Endothelial cell (in vitro differentiated cells): ENCODE measurements around the gene LZTR1. TPM values are rescaled to one million over a fixed set of nuclear protein-coding genes. Genes with fewer than 3 reads are reported as not detected.

Experiments
- DNase-seq: peaks from one replicate; pipeline ENCODE4 v3.0.0; 2021; ENCODE audit warnings: low spot score
- H3K27ac Mint-ChIP-seq: one replicate; pipeline ENCODE4 v1.8.0; 2021; ENCODE audit warnings: mixed read lengths, inconsistent platforms; ENCODE audit not compliant: unreplicated experiment
- H3K27me3 Mint-ChIP-seq: one replicate; pipeline ENCODE4 v1.8.0; 2021; ENCODE audit warnings: mild to moderate bottlenecking, moderate library complexity, mixed read lengths, inconsistent platforms; ENCODE audit not compliant: unreplicated experiment
- H3K36me3 Mint-ChIP-seq: one replicate; pipeline ENCODE4 v1.8.0; 2021; ENCODE audit warnings: mild to moderate bottlenecking, low read depth, mixed read lengths, inconsistent platforms; ENCODE audit not compliant: unreplicated experiment
- H3K4me1 Mint-ChIP-seq: one replicate; pipeline ENCODE4 v1.8.0; 2021; ENCODE audit warnings: mild to moderate bottlenecking, mixed read lengths, inconsistent platforms; ENCODE audit not compliant: unreplicated experiment
- H3K4me3 Mint-ChIP-seq: one replicate; pipeline ENCODE4 v1.8.0; 2021; ENCODE audit warnings: mild to moderate bottlenecking, mixed read lengths, inconsistent platforms; ENCODE audit not compliant: unreplicated experiment
- H3K9me3 Mint-ChIP-seq: one replicate; pipeline ENCODE4 v1.8.0; 2021; ENCODE audit warnings: mixed read lengths, inconsistent platforms; ENCODE audit not compliant: unreplicated experiment
- total RNA-seq: library from RNA; stranded (reverse); fragmentation: NEBNext Ultra II Directional; extraction: Animal tissue kit (Norgen Biotek cat#: 25700); gene quantifications from one replicate; pipeline ENCODE4 v1.2.1, GENCODE V29; 2021; ENCODE audit not compliant: unreplicated experiment
- TF ChIP-seq, protein P1 (sequence below): fragments of 200-600 bp; sonication (generic); IDR thresholded peaks from one replicate; pipeline ENCODE4 v1.5.0; 2021; ENCODE audit warnings: antibody characterized with exemption; ENCODE audit not compliant: unreplicated experiment

LZTR1 gene
- total RNA-seq, 1 donor from 2014 or later, result 113 TPM

DNA sequence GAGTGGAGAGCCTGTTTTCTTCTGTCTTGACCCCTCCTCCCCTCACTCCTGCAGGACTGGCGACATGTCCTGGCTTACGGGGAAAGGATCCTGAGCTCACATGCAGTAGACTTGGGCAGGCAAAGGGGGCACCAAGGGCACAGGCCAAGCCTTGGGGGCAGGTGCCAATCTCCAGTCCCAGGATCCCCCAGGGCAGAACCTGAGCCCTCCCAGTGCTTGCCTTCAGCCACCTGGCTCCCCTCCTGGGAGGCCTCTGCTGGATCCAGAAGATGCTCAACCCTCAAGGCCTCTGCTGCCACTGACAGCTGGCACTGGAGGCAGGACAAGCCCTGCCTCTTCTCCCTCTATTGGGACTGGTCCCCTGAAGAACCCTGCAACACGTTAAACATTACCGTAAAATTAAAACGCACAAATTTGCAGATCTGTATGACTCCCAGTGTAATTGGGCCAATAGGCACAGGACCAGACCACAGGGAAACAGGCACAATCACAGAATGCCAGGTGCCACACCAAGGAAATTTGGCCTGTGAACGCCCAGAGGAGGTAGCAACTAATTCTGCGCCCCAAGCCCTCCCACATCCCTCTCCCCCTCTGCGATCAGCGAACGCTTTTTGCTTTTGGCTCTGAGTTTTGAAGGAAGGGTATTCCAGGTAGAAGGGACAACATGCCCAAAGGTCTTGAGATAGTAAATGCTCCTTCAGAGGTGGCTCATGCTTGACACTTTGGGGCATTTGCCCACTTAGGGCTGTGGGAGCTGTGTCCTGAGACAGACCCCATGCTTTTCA is 967 bp upstream of the LZTR1 start:
- peaks cover 17% of the 10 kb centered on the region for H3K27me3 Mint-ChIP-seq
- TF ChIP-seq, protein P1, sequence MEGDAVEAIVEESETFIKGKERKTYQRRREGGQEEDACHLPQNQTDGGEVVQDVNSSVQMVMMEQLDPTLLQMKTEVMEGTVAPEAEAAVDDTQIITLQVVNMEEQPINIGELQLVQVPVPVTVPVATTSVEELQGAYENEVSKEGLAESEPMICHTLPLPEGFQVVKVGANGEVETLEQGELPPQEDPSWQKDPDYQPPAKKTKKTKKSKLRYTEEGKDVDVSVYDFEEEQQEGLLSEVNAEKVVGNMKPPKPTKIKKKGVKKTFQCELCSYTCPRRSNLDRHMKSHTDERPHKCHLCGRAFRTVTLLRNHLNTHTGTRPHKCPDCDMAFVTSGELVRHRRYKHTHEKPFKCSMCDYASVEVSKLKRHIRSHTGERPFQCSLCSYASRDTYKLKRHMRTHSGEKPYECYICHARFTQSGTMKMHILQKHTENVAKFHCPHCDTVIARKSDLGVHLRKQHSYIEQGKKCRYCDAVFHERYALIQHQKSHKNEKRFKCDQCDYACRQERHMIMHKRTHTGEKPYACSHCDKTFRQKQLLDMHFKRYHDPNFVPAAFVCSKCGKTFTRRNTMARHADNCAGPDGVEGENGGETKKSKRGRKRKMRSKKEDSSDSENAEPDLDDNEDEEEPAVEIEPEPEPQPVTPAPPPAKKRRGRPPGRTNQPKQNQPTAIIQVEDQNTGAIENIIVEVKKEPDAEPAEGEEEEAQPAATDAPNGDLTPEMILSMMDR, result no peak

DNA sequence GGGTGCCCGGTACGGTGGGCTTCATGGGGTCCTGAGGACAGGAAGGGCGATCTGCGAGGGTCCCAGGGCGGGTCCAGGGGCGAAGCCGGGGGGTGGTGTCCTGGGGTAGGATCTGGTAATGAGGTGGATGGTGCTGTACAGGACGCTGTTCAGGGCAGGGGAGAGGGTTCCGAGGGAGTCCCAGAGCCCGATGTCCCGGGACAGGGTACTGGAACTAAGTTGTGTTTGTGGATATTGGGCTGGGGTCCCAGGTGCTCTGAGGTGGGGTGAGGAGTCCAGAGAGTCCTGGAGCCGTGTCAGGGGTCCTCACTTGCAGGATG is 426 bp downstream of the LZTR1 start:
- TF ChIP-seq, protein P1, result no peak
- H3K27ac Mint-ChIP-seq, result peak overlapping the region; percentile 84

More for the DNA sequence above, 967 bp upstream of the LZTR1 start:
- H3K27ac Mint-ChIP-seq, result no peak overlapping the region
- peaks cover under 1% of the 10 kb centered on the region for H3K36me3 Mint-ChIP-seq
- H3K9me3 Mint-ChIP-seq, result no peaks in the 10 kb centered on the region
- no peak for DNase-seq
- H3K4me1 Mint-ChIP-seq, result peaks cover 14% of the 10 kb centered on the region
- H3K4me3 Mint-ChIP-seq, result peak overlapping the region; percentile 90

DNA sequence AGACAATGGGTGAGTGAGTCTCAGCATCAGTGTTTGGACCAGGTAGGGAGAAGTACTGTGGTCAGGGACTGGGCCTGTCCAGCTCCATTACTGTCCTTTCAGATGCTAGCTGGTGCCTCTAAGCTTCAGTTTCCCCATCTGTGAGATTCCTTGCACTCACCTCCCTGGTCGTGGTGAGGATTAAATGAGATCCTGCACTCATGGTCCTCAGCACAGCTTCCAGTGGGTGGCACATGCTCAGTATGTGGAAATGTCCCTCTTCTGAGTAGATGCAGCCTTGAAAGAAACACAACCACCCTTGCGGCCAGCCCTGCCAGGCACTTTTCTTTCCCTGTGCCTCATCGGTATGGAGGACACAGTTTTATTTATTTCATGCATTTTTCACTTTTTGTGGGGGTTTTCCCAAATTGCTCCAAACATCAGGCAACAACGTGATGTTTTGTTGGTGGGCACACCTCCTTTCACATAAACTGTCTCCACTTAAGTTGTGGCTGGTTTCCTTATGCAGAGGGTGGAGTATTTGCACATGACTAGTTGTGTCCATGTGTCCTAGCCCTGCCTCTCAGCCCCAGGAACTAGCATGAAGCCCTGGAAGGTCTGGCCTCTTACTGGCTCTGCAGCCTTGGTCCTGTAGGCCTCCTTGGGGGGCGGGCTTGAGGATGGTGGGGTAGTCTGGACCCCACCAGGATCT is 1.1 kb downstream of the LZTR1 start:
- Mint-ChIP-seq H3K4me3 (peak overlapping the region; percentile 100), H3K4me1 (peaks cover 14% of the 10 kb centered on the region), H3K27ac (no peak overlapping the region), H3K27me3 (peaks cover 17% of the 10 kb centered on the region), H3K36me3 (peaks cover 14% of the 10 kb centered on the region), H3K9me3 (no peaks in the 10 kb centered on the region)
- TF ChIP-seq, protein P1, result no peak
- no peak for DNase-seq

More for the DNA sequence above, 426 bp downstream of the LZTR1 start:
- Mint-ChIP-seq H3K4me1 (peaks cover 14% of the 10 kb centered on the region), H3K27me3 (peaks cover 17% of the 10 kb centered on the region), H3K36me3 (peaks cover 7% of the 10 kb centered on the region), H3K4me3 (peak overlapping the region; percentile 100), H3K9me3 (no peaks in the 10 kb centered on the region)
- no peak for DNase-seq

DNA sequence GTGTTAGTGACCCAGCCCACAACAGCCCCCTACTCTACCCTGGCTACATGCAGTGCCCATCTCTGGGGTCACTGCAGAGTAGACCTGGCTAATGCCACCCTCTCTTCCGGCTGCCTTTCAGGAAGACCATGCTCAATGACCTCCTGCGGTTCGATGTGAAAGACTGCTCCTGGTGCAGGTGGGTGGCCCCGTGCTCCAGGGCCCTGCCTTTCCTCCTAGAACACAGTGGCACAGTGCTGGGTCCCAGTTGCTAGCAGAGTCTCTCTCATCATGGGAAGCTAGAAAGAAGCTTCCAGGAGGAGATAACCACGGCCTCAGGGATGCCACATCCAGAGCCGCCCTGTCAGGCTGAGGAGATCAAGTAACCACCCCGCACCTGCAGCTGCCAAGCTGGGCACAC is 3.6 kb downstream of the LZTR1 start:
- Mint-ChIP-seq H3K4me1 (peaks cover 8% of the 10 kb centered on the region), H3K36me3 (peaks cover 18% of the 10 kb centered on the region), H3K27me3 (peaks cover 10% of the 10 kb centered on the region), H3K27ac (no peak overlapping the region), H3K9me3 (no peaks in the 10 kb centered on the region), H3K4me3 (no peak overlapping the region)
- TF ChIP-seq, protein P1, result no peak
- no peak for DNase-seq

DNA sequence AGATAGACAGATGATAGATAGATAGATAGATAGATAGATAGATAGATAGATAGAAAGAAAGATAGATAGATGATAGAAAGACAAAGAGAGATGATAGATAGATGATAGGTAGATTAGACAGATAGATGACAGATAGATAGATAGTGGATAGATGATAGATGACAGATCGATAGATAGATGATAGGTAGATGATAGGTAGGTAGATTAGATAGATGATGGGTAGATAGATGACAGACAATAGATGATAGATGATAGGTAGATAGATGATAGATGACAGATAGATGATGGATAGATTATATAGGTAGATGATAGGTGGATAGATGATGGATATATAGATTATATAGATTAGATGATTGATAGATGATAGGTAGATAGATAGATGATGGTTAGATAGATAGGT is 4.3 kb downstream of the LZTR1 start:
- no peak overlapping the region for H3K4me3 Mint-ChIP-seq

More for the DNA sequence above, 4.3 kb downstream of the LZTR1 start:
- Mint-ChIP-seq H3K27me3 (peaks cover 15% of the 10 kb centered on the region), H3K4me1 (peaks cover 8% of the 10 kb centered on the region), H3K27ac (no peak overlapping the region), H3K9me3 (no peaks in the 10 kb centered on the region), H3K36me3 (peaks cover 18% of the 10 kb centered on the region)
- TF ChIP-seq, protein P1, result no peak
- DNase-seq, result no peak
